G401 (cell line): Measurements from ENCODE around the gene NDST1. TPM values are rescaled to one million over a fixed set of nuclear protein-coding genes. Genes with fewer than 3 reads are reported as not detected.

Experiments used
- DNase-seq: peaks from one replicate; pipeline ENCODE4 v3.0.0-alpha.2; 2015; ENCODE audit warnings: low spot score
- in situ Hi-C: cut with HindIII; loops from 2 replicates; pipeline ENCODE4 v1.10.0; 2016; ENCODE audit warnings: low sequenced_read_pairs, mixed read lengths
- total RNA-seq: library from RNA; depleted of rRNA; stranded (reverse); fragments of >200 nt; shearing (Covaris generic); gene quantifications from 2 replicates; pipeline ENCODE4 v1.2.3, GENCODE V29; 2014

NDST1 gene
- total RNA-seq, 1 experiment from 2014 or later = 76.0 TPM

DNA sequence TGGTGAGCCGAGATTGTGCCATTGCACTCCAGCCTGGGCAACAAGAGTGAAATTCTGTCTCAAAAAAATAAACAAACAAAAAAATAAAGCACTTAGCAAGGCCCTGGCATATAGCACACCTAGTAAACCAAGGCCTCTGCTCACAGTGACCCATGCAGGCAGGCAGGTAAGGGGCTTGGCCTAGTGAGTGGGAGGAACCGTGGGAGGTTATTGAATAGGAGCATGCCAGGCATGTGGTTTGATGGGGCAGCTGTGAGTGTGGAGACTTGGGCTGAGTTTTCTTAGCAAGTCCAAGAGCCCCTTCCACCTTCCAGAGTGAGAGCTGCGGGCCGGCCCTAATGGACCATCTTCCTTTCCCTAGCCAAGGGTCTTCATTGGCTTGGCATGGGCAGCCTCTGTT, 4.5 kb upstream of the NDST1 start:
- in situ Hi-C loops = no loop called here
- no peak for DNase-seq

DNA sequence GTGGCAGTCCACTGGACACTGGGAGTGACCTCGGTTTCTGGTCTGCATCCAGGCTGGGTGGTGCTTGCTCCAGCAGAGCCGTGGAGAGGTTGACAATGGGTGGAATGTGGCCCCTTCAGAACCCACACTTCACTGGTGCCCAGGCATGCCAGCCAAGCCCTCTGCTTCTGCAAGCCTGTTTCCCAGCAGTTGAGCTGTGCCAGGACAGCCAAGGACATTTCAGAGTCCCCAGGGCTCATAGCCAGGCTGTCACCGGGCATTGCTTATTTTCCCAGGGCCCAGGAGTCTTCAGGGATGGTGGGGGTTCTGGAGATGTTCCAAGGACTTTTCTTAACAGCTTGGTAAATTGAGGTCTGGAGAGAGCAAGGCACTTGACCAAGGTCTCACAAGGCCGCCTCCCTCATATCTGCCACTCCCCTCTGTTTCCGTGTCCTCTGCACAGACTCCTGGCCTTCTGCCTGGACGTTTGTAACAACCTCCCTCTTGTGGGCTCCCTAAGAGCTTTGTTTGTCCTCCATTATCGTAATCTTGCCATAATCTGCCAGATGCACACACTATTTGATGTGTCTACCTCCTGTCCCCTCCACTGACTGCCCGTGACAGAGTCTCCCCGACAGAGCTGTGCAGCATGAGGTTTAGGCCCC, 3.8 kb upstream of the NDST1 start:
- DNase-seq = no peak
- in situ Hi-C loops = no loop called here

GRCh38 chr5:150505041-150505511, 2.9 kb upstream of the NDST1 start:
- in situ Hi-C loops = no loop called here
- no peak for DNase-seq

GRCh38 chr5:150505816-150506215, 2.1 kb upstream of the NDST1 start:
- in situ Hi-C loops = no loop called here
- DNase-seq = no peak

DNA sequence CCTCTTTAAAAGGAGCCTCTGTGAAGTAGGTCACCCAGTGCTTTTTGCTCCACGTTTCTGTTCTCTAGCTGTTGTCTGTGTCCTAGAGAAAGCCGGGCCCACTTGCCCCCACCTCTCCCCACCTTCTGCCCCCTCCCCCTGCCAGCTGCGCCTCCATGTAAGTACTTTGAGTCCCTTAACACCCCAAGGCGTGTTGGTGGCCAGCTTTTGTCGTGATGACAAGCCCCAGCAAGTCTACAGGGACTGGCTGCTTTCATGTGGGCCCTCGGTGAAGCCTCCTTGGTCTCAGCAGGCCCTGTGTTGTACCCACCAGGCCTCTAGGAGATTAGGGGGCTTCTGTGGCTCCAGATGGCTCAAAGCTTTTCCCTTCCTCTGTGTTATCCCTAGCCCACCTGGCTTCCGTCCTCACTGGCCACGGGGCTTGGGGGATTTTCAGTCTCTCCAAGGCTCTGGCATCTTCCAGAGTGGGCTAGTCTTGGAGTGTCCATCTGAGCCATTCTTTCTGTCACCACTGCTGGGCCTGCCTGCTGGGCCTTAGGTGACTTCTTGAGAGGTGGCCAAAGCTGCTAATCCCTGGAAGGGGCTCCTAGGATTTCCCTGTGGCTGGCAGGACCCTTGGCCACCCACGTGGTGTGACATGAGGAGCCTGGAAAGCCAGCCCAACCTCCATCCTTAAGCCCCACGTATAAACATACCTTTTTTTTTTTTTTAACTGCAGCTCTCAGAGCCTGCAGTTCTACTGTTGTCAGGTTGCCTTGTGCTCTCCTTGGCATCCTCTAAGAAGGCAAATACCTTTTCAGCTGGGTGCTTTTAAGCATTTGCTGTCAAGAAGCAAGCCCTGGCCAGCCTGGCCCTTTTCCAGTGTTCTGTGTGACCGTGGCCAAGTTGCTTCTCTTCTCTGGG, 1.1 kb upstream of the NDST1 start:
- in situ Hi-C loops = no loop called here
- no peak for DNase-seq

- in situ Hi-C loops = no loop called here
- no peak for DNase-seq
Measured at GRCh38 chr5:150508277-150508640, 328 bp downstream of the NDST1 start.

GRCh38 chr5:150508828-150509227, 897 bp downstream of the NDST1 start:
- in situ Hi-C loops = no loop called here
- DNase-seq = no peak

DNA sequence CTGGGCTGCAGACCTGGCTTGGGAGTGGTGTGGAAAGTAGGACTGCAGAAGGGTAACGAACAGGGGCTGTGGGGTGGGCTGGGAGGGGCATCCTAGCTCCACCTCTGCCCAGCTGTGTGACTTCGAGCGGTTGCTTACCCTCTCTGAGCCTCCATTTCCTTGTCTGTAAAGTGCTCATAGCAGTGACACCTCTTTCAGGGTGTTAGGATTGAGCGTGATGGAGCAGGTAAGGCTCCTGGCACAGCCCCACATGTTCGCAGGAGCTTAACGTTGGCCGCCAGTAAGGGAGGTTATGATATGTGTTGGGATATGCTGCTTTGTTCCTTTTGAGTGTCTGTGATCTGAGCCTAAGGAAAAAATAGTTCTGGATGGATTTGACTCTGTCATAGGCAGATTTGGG, 2.1 kb downstream of the NDST1 start:
- DNase-seq = no peak
- in situ Hi-C loops = no loop called here

DNA sequence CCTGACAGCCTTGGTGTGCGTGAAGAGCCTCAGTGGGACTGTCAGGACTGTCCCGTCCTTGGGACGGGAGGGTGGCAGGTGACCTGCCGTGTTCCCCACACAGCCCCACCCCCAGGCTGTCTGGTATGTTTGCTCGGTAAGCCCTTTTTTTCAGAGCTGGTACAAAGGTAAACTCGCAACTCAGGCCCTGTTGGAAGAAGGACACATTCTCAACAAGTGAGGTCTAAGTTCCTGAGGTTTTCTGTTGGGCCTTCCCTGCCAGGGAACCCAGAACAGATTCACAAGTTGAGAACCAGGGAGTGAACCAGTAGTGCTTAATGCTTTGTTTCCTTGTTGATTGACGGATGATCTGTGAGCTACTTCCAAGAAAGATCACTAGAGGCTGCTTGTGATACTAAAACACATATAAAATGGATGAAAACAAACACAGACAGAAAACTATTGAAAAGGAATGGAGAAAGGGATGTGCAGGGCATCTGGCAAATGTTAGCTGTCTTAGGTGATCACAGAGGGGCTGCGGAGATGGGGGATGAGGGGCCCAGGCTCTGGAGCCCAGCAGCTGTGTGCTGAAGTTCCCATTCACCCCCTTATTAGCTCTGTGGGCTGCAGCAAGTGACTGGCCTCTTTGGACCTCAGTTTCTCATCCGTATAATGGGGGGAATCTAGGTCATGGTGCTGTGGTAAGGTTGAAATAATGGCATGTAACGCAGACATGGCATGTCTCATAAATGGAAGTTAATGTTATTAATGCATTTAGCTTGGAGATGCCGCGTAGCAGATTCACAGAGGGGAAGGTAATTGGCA, 2.7 kb downstream of the NDST1 start:
- in situ Hi-C loops = no loop called here
- DNase-seq = no peak

DNA sequence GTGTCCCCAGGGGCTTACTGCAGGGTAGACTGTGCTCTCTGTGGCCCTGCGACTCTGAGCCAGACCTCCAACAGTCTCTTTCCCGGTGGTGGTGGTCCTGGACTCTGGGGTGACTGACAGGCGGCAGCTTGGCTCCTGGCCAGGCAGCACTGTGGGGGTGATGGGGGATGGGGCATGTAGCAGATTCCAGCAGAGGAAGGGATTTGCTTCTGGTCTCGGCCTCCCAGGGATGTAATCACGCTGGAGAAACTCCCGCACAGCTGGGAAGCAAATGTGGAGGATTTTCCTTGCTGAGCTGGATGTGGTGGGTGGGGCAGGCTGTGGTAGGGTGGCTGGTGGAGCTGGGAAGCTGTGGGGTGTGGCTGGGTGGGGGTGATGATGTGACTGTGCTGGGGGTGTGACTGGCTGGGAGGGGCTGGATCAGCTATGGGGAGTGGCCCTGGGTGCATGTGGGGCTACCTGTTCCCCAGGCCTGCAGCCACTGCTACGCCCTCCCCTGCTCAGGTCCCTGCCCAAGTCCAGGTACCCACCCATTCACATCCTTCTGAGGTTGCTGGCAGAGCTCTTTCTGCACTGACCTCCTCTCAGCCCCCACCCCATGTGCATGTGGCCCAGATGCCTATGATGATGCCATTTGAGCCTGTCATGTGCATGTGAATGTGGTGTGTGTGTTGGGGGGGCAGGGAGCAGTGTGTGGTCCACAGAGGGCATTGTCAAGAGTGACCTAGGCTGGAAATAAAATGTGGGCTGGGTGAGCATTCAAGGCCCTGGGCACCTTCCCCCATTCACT, 3.8 kb downstream of the NDST1 start:
- DNase-seq = no peak
- in situ Hi-C loops = no loop called here

- in situ Hi-C loops = no loop called here
- no peak for DNase-seq
Measured at GRCh38 chr5:150512368-150512747, 4.4 kb downstream of the NDST1 start.

DNA sequence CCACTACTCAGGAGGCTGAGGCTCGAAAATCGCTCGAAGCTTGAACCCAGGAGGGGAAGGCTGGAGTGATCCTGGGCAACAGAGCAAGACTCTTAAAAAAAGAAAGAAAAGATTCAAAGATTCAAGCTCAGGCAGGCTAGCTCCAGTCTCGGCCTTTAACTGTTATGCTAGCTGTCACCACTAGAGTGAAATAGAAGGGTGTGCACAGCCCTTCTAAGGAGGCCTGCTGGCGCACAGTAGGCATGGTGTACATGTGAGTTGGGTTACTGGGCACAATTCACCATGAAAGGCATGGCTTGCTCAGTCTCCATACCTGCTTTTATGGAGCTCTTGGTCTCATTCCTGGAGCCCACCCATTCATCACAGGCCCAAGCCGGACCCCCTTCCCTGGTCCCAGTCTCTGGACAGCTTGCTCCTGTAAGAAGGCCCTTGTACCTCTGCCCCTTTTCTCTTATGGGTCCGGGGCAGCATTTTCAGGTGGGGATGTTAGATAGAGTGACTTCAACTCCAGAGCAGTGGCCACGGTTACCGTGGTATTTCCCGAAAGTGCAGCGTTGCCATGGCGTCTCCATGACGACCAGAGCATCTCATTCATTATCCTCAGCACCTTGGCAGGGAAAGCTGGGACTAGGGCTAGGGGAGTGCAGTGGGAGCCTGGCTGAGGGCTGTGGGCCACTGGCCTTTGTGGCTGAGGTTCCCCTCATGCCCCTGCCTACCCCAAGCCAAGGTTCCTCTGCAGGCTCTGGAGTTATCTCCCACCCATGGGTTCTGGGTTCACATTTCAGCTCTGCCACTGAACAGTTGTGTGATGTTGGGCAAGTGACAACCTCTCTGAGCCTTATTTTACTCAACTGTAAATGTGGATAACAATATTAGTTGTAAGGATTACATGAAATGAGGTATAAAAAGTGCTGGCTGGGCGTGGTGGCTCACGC, 5.7 kb downstream of the NDST1 start:
- in situ Hi-C loops = no loop called here
- no peak for DNase-seq

GRCh38 chr5:150514708-150515211, 6.8 kb downstream of the NDST1 start:
- peak; percentile 70 for DNase-seq
- in situ Hi-C loops = no loop called here

GRCh38 chr5:150515446-150515845, 7.5 kb downstream of the NDST1 start:
- in situ Hi-C loops = no loop called here
- DNase-seq = no peak

DNA sequence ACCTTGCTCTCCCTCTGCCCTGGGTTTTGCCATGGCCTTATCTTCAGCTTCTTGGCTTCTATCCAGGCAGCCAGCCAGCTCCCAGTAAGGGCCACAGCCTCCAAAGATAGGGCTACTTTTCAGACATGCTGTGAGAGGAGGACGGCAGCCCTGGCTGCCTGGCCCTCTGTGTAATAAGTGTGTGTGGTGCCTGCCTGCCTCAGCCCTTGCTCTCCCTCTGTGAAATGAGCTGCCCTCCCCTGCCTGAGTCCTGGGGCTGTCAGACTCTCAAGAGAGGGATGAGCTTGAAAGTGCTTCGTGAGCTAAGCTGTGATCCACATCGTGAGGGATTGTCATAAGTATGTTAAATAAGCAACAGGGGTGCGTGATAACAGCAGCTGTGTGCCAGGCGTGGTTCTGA, 8.1 kb downstream of the NDST1 start:
- in situ Hi-C loops = no loop called here
- peak; percentile 35 for DNase-seq

DNA sequence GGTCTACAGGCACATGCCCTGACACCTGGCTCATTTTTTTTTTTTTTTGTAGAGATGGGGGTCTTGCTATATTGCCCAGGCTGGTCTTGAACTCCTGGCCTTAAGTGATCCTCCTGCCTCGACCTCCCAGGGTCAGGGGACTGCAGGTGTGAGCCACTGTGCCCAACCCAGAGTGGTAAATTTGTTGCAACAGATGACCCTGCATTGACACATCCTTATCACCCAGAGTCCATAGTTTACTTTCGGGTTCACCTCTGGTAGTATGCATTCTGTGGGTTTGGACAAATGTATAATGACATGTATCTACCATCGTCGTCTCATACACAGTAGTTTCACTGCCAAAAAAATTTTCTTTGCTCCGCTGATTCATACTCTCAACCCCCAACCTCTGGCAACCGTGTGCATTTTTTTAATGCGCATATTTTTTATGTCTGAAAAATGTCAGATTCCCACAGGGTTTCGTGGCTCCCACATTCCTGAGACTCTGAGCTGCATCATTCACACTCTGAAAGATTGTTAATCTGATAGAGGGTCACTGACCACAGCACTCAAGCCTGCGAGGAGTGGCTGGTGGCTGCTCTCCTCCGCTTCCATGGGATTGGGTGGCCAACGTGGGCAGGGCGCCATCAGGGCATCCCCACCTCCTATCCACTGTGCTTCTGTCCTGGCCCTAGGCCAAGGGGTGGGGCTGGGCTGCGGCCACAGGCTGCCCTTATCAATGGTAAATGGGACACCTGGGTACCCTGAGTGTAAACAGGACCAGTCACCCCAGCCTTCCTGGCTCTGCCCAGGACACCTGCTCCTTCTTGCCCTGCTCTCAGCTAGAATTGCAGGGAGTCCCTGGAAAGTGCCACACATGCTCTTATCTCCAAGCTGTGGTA, 9.6 kb downstream of the NDST1 start:
- DNase-seq = no peak
- in situ Hi-C loops = no loop called here
